HG02759 (cell line): ENCODE results near the gene ABCC8.

ENCODE experiments used
- ATAC-seq: cut with Tn5 transposase; IDR thresholded peaks from one replicate; pipeline ENCODE4 v1.9.1; 2021; ENCODE audit warnings: mild to moderate bottlenecking, moderate library complexity; ENCODE audit not compliant: unreplicated experiment

ABCC8 gene

DNA sequence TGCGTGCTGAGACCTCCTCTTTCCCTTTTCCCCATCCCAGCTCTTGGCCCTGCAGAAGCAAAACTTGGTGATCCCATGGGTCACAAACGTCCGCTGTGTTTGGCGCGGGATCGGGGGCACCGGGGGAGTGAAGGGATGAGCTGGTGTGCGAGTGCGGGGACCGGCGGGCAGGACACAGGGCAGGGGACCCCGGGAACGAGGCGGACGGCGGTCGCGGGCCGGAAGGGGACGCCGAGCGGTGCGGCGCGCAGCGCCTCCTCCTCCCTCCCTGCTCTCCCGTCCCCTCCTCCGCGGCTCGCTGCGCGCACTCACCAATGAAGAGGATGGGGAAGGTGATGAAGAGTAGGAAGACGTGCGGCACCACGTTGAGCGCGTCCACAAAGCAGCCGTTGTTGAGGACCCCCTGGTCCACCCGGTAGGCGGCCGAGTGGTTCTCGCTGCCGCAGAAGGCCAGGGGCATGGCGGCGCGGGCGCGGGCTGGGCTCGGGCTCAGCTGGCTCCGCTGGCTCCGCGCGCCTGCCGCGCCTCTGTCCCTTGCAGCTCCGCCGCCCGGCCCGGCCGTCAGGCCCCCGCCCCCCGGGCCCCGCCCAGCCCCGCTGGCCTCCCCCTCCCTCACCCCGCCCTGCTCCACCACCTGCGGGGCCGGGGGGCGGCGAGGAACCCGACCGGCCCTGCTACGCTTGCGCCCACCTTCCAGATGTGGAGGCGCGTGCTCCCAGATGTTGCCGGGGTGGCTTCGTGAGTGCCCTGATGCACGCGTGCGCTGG is at the start of gene ABCC8:
ABCC8 (minus strand) TSS at position 529 of the 767 bp plus-strand sequence; CDS start at position 460, 69 bp downstream.
- ATAC-seq: no peak

- no peak for ATAC-seq
Measured at GRCh38 chr11:17526326-17526725, 49.7 kb upstream of the ABCC8 start.

DNA sequence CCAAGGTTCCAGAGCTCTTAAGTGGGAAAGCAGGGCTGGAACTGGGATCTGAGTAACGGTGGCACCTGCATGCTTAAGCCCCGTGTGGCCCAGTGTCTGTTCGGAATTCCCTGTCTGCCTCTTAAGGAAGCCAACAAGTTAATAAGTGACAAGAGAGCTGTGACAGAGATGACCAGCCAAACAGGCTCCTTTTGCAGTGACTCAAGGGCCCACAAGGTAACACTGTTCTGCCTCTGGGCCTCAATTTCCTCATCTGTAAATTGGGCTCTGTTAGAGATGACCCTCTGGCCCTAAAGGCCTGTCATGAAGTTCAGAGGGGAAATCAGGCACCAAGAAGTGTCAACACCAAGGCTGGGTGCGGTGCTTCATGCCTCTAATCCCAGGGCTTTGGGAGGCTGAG is 48.9 kb upstream of the ABCC8 start:
- no peak for ATAC-seq

DNA sequence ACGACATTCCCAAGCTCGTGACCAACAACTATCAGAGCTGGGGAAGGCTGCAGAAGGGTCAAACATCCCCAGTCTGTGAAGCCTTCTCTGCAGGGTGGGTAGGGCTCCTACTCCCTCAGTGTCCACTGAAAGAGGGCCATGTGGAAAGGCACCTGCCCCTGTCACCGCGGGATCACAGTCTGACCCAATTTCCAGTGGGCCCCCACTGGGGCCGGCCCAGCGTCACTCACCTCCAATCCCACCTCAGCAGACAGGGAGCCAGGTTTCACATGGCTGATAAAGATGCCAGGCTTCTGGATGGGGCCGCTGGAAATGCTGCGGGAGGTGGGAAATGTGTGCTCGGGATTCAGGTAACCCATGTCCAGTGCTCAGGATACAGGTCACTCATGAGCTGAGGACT is 47.6 kb upstream of the ABCC8 start:
- ATAC-seq: no peak

DNA sequence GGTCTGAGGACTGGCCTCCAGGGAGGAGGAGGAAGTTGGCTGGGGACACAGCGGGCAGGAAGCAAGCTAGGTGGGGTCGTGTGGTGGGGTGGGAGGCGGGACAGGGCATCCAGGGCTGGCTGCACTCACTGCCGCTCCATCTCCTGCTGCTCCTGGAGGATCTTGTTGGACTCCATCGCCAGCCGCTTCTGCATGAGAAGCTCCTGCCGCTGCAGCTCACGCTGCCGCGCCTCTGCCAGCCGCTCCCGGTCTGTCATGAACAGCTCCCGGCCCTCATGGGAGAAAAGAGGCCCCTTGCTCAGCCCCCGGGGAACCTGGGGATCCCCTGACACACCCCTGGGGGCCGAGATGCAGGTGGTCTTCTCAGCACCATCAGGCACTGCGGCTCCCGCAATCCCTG is 46.0 kb upstream of the ABCC8 start:
- no peak for ATAC-seq

GRCh38 chr11:17521106-17521900 is 44.7 kb upstream of the ABCC8 start:
- no peak for ATAC-seq

GRCh38 chr11:17519061-17519885 is 42.6 kb upstream of the ABCC8 start:
- no peak for ATAC-seq

DNA sequence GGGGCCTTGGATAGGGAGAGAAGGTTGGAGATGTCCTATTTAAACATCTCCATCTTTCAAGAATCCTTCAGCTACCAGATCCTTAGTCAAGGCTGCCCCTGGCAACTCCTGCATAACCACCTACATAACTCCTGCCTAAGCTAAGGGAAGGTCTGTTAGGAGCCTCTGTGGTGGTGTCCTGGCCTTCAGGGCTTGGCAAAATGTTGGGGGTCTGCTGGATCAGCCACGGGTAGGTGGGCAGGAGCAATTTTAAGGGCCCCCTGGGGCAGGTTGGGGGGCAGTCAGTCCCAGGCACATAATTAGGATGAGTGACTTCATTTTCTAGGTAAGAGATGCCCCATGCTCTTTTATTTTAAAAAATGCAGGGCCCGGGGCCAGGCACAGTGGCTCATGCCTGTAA is 41.7 kb upstream of the ABCC8 start:
- ATAC-seq: no peak

- ATAC-seq: no peak
Measured at GRCh38 chr11:17517186-17517585, 40.5 kb upstream of the ABCC8 start.

GRCh38 chr11:17516551-17517150 is 40.0 kb upstream of the ABCC8 start:
- ATAC-seq: no peak

DNA sequence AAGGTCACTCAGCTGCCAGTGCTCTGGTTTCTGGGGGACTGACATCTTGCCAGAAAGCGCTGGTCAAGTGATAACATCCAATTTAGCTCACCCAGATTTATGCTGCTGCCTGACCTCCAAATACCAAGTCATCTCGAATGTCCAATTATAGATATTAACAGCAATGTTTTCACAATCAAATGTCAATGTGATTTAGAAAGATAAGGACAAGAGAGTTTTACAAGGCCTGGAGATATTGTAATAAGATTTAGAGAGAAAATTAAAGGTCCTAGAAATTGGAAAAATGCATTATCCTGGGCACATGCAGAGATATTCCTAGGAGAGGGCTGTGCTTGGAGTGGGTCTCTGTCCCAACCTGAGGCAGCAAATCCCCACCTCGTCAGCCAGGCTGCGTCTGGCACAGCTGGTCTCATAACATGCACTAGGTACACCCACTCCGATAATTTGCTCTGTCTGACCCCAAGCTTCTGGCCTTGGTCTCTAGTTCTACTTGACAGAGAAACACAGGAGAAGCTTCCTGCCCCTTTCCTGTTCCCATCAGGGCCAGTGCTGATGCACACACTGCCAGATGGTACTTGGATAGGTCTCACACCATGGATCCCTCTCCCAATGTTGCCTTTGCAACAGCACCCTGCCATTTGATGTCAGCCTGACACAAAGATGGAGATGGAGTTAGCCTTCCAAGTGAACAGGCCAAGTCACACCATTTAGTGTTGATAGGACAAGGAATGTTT is 39.0 kb upstream of the ABCC8 start:
- no peak for ATAC-seq

- no peak for ATAC-seq
Measured at GRCh38 chr11:17514476-17514875, 37.8 kb upstream of the ABCC8 start.

DNA sequence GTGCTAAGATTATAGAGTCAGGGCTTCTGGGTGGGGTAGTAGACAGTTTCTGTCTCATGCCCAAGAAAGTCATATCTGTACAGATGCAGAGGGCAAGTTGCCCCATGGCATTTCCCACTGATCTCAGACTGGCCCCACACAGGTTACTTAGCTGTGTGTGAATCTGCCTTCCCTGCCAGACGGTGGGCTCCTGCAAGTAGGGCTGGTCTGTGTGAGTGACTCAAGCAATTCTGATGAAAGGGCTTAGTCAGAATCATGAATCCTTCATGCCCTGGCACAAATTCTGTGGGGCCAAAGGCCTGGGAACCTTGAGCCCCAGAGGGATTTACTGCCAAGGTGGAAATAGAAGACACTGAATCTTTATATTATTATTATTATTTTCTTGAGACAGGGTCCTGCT is 37.2 kb upstream of the ABCC8 start:
- ATAC-seq: no peak

DNA sequence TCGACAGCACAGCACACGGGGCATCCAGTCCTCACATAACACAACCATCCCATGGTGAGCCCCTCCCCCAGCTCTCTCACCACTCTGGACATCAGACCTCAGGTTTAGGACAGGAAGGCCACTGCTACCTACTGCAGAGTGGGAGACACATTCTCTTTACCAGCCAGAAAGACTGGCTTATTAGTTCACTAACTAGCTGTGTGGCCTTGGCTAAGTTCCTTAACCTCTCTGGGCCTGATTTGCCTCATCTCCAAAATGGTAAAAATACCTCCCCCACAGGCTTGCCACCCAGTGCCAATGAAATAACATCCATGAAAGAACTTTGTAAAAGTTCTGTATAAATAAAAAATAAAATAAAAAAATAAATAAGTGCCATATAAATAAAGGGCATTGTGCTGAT is 35.5 kb upstream of the ABCC8 start:
- no peak for ATAC-seq

GRCh38 chr11:17511571-17511970 is 34.9 kb upstream of the ABCC8 start:
- ATAC-seq: no peak

GRCh38 chr11:17510507-17511206 is 34.0 kb upstream of the ABCC8 start:
- no peak for ATAC-seq

- ATAC-seq: no peak
Measured at GRCh38 chr11:17508791-17509190, 32.1 kb upstream of the ABCC8 start.

DNA sequence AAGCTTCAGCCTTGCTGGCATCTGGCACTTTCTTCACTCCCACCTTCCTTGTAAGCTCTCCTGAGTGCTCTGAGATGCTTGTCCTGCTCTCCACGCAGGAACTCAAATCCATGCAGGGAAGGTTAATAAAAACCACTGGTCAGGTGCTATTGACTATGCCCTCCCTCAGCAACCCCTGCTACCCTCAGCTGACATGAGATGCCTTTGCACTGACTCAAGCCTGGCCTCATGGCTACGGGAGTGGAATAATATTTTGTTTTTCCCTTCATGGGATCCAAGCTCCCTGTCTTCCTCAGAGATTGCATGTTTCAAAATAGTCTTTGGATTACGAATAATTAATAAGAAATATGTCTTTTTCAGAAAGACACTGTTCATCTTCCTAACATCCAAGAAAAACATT is 31.7 kb upstream of the ABCC8 start:
- no peak for ATAC-seq

GRCh38 chr11:17507773-17508172 is 31.1 kb upstream of the ABCC8 start:
- ATAC-seq: no peak

GRCh38 chr11:17506942-17507341 is 30.3 kb upstream of the ABCC8 start:
- peak; percentile 73 for ATAC-seq
